ENCODE data around the gene POLR1H. TPM values are rescaled to one million over a fixed set of nuclear protein-coding genes. Genes with fewer than 3 reads are reported as not detected.

The POLR1H gene
- total RNA-seq, 2 experiments from 2014 or later, result 69.4 to 73.2 TPM

DNA sequence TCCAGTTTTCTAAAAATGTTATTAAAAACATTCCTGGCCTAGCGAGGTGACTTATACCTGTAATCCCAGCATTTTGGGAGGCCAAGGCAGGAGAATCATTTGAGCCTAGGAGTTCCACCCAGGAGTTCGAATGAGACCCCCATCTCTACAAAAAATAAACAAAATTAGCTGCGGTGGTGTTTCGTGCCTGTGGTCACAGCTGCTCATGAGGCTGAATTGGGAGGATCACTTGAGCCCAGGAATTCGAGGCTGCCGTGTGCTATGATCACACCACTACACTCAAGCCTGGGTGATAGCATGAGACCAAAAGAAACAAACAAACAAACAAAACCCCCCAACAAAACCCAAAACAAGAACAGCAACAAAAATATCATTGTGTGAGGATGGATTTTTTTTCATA lies 19.8 kb upstream of the POLR1H start:
- no peaks in the 10 kb centered on the region for H3K27me3 Mint-ChIP-seq
- peaks cover 8% of the 10 kb centered on the region for H3K4me1 Mint-ChIP-seq (ENCODE audit: low read depth)
- H3K27ac Mint-ChIP-seq, result no peak overlapping the region
- POLR2A ChIA-PET, result no interaction called here
- CTCF ChIA-PET, result no interaction called here
- H3K9me3 Mint-ChIP-seq, result no peaks in the 10 kb centered on the region
- peaks cover 4% of the 10 kb centered on the region for H3K36me3 Mint-ChIP-seq
- intact Hi-C loops (cut with micrococcal nuclease), result no loop called here
- no peak for DNase-seq
- no peak overlapping the region for H3K4me3 Mint-ChIP-seq

DNA sequence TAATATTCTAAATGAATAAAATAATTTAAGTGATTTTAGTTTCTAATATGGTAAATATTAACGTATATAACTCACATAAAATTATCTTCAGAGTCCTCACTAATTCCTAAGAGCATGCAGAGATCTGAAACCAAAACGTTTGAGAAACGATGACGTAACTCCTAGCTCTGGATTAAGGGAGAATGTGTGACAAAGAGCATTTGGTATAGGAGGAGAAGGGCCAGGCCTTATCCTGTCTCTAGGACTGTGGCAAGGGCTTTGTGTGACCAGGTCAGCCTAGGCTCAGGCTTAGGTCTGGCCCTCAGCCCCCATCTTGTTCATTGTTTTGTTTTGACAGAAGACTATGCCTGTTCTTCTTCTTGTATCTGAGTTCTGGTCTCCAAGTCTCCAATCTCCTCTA lies 19.2 kb upstream of the POLR1H start:
- DNase-seq, result no peak
- Mint-ChIP-seq H3K36me3 (peaks cover 4% of the 10 kb centered on the region), H3K4me3 (no peak overlapping the region), H3K27ac (no peak overlapping the region), H3K4me1 (ENCODE audit: low read depth) (peaks cover 8% of the 10 kb centered on the region), H3K27me3 (no peaks in the 10 kb centered on the region), H3K9me3 (no peaks in the 10 kb centered on the region)
- ChIA-PET POLR2A (no interaction called here), CTCF (no interaction called here)
- intact Hi-C loops (cut with micrococcal nuclease), result no loop called here

DNA sequence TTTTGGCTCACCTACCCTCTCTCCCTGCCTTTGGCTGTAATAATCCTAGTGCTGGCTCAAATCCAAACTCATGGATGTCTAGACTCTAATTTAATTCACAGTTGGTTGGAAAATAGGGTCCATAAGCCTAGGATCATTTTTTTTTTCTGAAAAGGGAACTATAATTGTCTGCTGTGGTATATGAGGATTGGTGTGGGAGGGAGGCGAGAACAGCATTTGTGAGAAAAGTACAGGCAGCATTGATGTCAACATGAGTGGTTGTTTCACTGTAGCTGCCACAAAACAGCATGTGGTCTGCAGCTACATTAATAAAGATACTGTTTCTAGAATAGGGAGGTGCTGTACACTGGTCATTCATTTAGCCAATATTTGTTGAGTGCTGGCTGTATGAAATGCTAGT lies 18.6 kb upstream of the POLR1H start:
- intact Hi-C loops (cut with micrococcal nuclease), result no loop called here
- ChIA-PET CTCF (no interaction called here), POLR2A (no interaction called here)
- peaks cover 4% of the 10 kb centered on the region for H3K36me3 Mint-ChIP-seq
- no peaks in the 10 kb centered on the region for H3K27me3 Mint-ChIP-seq
- no peak overlapping the region for H3K4me3 Mint-ChIP-seq
- H3K27ac Mint-ChIP-seq, result no peak overlapping the region
- no peaks in the 10 kb centered on the region for H3K9me3 Mint-ChIP-seq
- H3K4me1 Mint-ChIP-seq (ENCODE audit: low read depth), result peaks cover 13% of the 10 kb centered on the region
- DNase-seq, result no peak

DNA sequence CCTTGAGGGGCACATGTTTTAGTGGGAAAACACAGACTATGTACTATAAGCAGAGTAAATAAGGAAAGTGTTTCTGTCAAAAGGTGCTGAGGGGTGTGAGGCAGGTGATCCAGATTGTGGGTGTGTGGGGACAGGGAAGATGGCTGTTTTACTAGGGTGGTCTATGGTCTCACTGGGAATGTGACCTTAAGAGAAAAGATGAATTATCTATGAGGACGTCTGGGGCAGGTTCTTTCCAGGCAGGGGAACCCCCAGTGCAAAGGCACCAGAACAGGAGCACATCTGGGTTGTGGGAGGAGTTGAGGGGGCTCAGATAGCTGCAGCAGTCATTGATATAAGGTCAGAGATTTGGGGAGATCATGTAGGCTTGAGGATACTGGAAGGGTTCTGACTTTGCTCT lies 18.2 kb upstream of the POLR1H start:
- intact Hi-C loops (cut with micrococcal nuclease), result no loop called here
- no peak overlapping the region for H3K27ac Mint-ChIP-seq
- peaks cover 14% of the 10 kb centered on the region for H3K4me1 Mint-ChIP-seq (ENCODE audit: low read depth)
- CTCF ChIA-PET, result no interaction called here
- no peak overlapping the region for H3K4me3 Mint-ChIP-seq
- no peaks in the 10 kb centered on the region for H3K27me3 Mint-ChIP-seq
- no peak for DNase-seq
- peaks cover 4% of the 10 kb centered on the region for H3K36me3 Mint-ChIP-seq
- no peaks in the 10 kb centered on the region for H3K9me3 Mint-ChIP-seq
- POLR2A ChIA-PET, result no interaction called here

DNA sequence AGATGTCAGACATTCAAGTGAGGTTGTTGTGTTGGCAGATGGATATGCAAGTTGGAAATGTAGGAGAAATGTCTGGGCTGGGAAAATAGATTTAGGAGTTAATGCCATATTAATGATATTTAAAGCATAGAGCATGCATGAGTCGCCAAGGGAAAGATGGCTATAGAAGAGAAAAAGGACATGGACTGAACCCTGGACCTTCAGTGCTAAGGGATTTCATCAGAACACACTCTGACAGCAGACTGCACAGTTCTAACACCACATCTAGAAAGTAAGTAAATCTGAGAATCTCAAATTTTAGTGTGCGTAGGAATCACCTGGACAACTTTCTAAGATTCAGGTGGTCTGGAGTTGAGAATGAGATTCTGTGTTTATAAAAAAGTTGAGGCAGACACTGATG lies 17.3 kb upstream of the POLR1H start:
- no peak overlapping the region for H3K27ac Mint-ChIP-seq
- no peak for DNase-seq
- intact Hi-C loops (cut with micrococcal nuclease), result no loop called here
- no peaks in the 10 kb centered on the region for H3K9me3 Mint-ChIP-seq
- H3K27me3 Mint-ChIP-seq, result no peaks in the 10 kb centered on the region
- peaks cover 4% of the 10 kb centered on the region for H3K36me3 Mint-ChIP-seq
- ChIA-PET POLR2A (no interaction called here), CTCF (no interaction called here)
- no peak overlapping the region for H3K4me3 Mint-ChIP-seq
- H3K4me1 Mint-ChIP-seq (ENCODE audit: low read depth), result peaks cover 14% of the 10 kb centered on the region

DNA sequence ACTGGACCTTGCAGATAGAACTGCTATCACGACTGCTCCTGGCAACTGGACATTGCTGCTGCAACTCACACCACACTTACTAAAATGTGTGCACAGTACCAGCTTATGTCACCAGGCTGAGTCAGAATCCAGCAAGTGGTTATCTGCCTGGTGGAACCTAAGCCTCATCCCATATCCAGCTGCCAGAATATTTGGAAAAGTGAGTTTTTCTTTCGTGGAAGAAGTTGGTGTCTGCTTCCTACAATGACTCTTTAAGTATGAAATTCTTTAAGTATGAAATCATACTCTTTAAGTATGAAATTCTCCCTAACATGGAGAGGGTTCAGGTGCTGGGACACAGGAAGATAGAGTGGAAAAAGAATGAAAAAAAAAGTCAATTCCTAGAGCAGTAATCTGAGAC lies 16.4 kb upstream of the POLR1H start:
- Mint-ChIP-seq H3K9me3 (no peaks in the 10 kb centered on the region), H3K36me3 (peaks cover 4% of the 10 kb centered on the region), H3K27ac (no peak overlapping the region), H3K27me3 (no peaks in the 10 kb centered on the region), H3K4me1 (ENCODE audit: low read depth) (peaks cover 14% of the 10 kb centered on the region), H3K4me3 (no peak overlapping the region)
- ChIA-PET POLR2A (no interaction called here), CTCF (no interaction called here)
- no peak for DNase-seq
- intact Hi-C loops (cut with micrococcal nuclease), result no loop called here

DNA sequence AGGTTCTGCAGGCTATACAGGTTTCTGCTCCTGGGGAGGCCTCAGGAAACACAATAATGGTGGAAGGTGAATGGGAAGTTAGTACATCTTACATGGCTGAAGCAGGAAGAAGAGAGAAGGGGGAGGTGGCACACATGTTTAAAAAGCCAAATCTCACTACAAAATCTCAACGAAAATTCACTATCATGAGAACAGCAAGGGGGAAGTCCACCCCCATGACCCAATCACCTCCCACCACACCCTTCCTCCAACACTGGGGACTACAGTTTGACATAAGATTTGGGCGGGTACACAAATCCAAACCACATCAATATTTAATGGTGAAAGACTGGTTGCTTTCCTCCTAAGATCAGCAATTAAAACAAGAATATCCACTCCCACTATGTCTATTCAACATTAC lies 13.8 kb upstream of the POLR1H start:
- ChIA-PET CTCF (interaction anchor here (1.6 kb wide), 1 partner anchor 84 kb away, joined by 3 read pairs; no protein-coding TSS in a partner anchor), POLR2A (interaction anchor here (0.5 to 0.6 kb wide), 2 partner anchors 19 to 939 kb away, joined by 3 read pairs; partner anchors contain the start of genes OR2J3 and PPP1R11)
- H3K27me3 Mint-ChIP-seq, result no peaks in the 10 kb centered on the region

DNA sequence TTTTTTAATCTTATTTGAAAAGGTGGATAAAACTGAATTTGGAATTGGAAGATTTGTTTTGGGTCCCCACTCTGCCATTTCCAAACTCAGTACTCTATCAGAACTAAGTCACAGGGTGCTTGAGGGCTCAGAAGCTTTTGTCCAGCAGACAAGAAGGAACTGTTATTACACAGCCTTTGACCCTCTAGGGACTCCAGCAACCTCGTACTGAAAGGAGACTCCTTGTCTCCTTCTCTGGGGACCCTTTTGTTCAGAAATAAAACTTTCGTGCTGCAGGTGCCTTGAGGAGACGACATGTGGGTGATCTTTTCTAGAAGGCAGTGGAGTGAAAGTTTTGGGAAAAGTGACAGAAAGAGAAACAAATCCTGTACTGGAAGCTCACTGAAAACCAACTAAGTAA lies 7.4 kb upstream of the POLR1H start:
- intact Hi-C loops (cut with micrococcal nuclease), result no loop called here
- H3K4me3 Mint-ChIP-seq, result no peak overlapping the region
- H3K9me3 Mint-ChIP-seq, result no peaks in the 10 kb centered on the region
- POLR2A ChIA-PET, result interaction anchor here (0.7 to 1.1 kb wide), 2 partner anchors 12 to 36 kb away, joined by 3 read pairs; no protein-coding TSS in a partner anchor
- no peaks in the 10 kb centered on the region for H3K4me1 Mint-ChIP-seq (ENCODE audit: low read depth)
- no peaks in the 10 kb centered on the region for H3K27me3 Mint-ChIP-seq
- H3K36me3 Mint-ChIP-seq, result peaks cover 16% of the 10 kb centered on the region
- DNase-seq, result no peak
- CTCF ChIA-PET, result interaction anchor here (1.6 kb wide), 1 partner anchor 77 kb away, joined by 5 read pairs; no protein-coding TSS in a partner anchor
- H3K27ac Mint-ChIP-seq, result no peak overlapping the region

More for the DNA sequence above, 13.8 kb upstream of the POLR1H start:
- peaks cover 9% of the 10 kb centered on the region for H3K36me3 Mint-ChIP-seq
- peaks cover 13% of the 10 kb centered on the region for H3K4me1 Mint-ChIP-seq (ENCODE audit: low read depth)
- DNase-seq, result no peak
- no peaks in the 10 kb centered on the region for H3K9me3 Mint-ChIP-seq
- no peak overlapping the region for H3K4me3 Mint-ChIP-seq
- no peak overlapping the region for H3K27ac Mint-ChIP-seq
- intact Hi-C loops (cut with micrococcal nuclease), result no loop called here

DNA sequence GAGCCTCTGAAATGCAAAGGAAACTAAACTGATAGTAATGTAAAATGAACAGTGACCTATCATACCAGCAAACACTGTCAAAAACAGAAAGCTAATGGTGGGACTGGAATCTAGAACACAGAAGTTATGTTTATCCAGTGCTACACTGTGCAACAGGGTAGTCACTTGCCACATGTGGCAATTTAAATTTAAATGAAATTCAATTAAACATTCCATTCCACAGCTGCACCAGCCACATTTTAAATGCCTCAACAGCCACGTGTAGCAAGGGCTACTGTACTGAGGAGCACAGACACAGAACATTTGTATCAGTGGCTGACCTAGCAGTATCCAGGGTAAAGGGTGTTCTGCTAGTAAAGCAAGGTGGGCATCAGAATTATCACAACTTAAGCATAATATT lies 5.6 kb upstream of the POLR1H start:
- Mint-ChIP-seq H3K36me3 (peaks cover 16% of the 10 kb centered on the region), H3K4me3 (no peak overlapping the region), H3K27ac (no peak overlapping the region), H3K9me3 (no peaks in the 10 kb centered on the region), H3K27me3 (no peaks in the 10 kb centered on the region), H3K4me1 (ENCODE audit: low read depth) (peaks cover 8% of the 10 kb centered on the region)
- intact Hi-C loops (cut with micrococcal nuclease), result no loop called here
- ChIA-PET CTCF (interaction anchor here (0.7 kb wide), 1 partner anchor 207 kb away, joined by 3 read pairs; no protein-coding TSS in a partner anchor), POLR2A (no interaction called here)
- DNase-seq, result no peak

DNA sequence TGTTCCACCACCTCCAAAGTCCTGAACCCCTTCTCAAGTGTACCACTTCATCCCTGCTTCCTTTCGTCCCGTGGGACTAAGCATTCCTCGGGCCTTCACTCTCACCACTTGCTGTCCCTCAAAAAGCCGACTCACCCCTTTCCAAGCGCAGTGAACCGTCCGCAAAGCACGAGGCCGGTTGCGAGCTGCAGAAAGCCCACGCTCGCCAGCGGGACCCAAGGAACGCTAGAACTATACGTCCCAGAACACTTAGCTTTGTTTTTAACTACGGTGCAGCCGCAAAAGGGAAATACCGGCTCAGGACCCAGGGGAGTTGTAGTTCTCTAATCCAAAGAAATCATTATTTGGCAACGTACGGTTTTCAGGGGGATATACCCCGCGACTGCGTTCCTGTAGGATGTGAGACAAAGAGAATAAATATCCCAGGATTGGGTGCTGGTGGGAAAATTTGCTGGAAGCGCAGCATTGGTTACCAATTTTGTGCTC lies 416 bp upstream of the POLR1H start:
- peak overlapping the region; percentile 99 for H3K27ac Mint-ChIP-seq
- H3K36me3 Mint-ChIP-seq, result peaks cover 27% of the 10 kb centered on the region
- no peaks in the 10 kb centered on the region for H3K27me3 Mint-ChIP-seq
- H3K9me3 Mint-ChIP-seq, result peaks cover 6% of the 10 kb centered on the region
- DNase-seq, result peak; percentile 49
- H3K4me1 Mint-ChIP-seq (ENCODE audit: low read depth), result peaks cover 29% of the 10 kb centered on the region
- ChIA-PET CTCF (interaction anchor here (1.1 to 5.7 kb wide), 5 partner anchors 42 to 407 kb away, joined by 3 to 28 read pairs (median 11); no protein-coding TSS in a partner anchor), POLR2A (interaction anchor here (0.7 to 2.2 kb wide), 5 partner anchors 9 to 309 kb away, joined by 3 to 9 read pairs (median 3); partner anchors contain the start of gene TRIM26)
- intact Hi-C loops (cut with micrococcal nuclease), result loop anchor here (2.0 to 5.0 kb wide), 2 partner anchors 118 to 338 kb away; partner anchors contain the start of genes HLA-A and HLA-F
- H3K4me3 Mint-ChIP-seq, result peak overlapping the region; percentile 99

DNA sequence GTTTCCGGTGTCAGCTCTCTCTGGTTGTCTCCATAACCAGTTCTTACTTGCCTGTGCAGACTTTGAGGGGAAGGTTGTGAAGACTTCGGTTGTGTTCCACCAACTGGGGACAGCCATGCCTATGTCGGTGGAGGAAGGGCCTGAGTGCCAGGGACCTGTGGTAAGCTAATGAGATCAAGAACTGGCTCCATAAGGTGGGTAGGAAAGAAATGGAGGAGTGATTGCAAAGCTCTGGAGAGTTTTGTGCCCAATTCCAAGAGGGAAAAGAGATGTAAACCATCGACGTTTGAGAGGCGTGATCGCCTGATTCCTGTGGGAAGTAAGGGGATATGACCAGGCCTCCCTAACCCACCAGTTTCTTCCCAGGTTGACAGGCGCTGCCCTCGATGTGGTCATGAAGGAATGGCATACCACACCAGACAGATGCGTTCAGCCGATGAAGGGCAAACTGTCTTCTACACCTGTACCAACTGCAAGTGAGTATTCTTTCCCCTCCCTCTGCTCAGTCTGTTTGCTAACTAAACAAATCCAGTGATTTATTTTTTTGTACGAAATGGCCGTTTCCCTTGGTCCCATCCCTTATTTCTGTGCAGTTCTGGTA lies 893 bp downstream of the POLR1H start:
- intact Hi-C loops (cut with micrococcal nuclease), result loop anchor here (2.0 to 5.0 kb wide), 2 partner anchors 119 to 340 kb away; partner anchors contain the start of genes HLA-A and HLA-F
- peak; percentile 67 for DNase-seq
- peaks cover 28% of the 10 kb centered on the region for H3K36me3 Mint-ChIP-seq
- H3K4me3 Mint-ChIP-seq, result peak overlapping the region; percentile 99
- H3K27me3 Mint-ChIP-seq, result no peaks in the 10 kb centered on the region
- ChIA-PET POLR2A (interaction anchor here (1.8 kb wide), 1 partner anchor 151 kb away, joined by 9 read pairs; the partner anchor contains the start of gene TRIM26), CTCF (interaction anchor here (1.1 to 5.7 kb wide), 3 partner anchors 12 to 70 kb away, joined by 3 to 28 read pairs (median 18); no protein-coding TSS in a partner anchor)
- peak overlapping the region; percentile 99 for H3K27ac Mint-ChIP-seq
- peaks cover 35% of the 10 kb centered on the region for H3K4me1 Mint-ChIP-seq (ENCODE audit: low read depth)
- peaks cover 6% of the 10 kb centered on the region for H3K9me3 Mint-ChIP-seq

DNA sequence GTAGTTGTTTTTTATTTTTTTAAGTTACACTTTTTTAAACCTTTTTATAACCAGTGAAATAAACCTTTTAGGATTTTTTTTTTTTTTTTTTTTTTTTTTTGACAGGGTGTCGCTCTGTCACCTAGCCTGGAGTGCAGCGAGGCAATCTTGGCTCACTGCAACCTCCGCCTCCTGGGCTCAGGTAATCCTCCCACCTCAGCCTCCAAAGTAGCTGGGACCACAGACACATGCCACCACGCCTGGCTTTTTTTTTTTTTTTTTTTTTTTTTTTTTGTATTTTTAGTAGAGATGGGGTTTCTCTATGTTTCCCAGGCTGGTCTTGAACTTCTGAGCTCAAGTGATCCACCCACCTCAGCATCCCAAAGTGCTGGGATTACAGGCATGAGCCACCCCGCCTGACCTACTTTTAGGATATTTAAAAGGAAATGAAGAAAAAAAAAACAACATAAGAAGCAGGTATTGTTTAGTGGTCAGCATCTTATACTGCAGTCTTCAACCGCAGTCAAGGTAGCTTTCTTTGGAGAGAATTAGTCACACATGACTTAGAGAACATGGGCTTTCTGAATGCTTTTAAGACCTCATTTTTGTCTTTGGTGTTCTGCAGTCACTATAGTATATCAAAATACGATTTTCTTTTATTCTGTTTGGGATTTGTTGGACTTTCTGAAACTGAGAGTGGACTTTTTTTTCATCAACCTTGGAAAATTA lies 1.6 kb downstream of the POLR1H start:
- peak overlapping the region; percentile 99 for H3K4me3 Mint-ChIP-seq
- peaks cover 24% of the 10 kb centered on the region for H3K36me3 Mint-ChIP-seq
- ChIA-PET CTCF (interaction anchor here (3.6 to 5.7 kb wide), 2 partner anchors 40 to 69 kb away, joined by 18 to 28 read pairs; no protein-coding TSS in a partner anchor), POLR2A (interaction anchor here (0.7 to 1.8 kb wide), 2 partner anchors 47 to 150 kb away, joined by 3 to 9 read pairs; partner anchors contain the start of gene TRIM26)
- peak; percentile 8 for DNase-seq
- intact Hi-C loops (cut with micrococcal nuclease), result loop anchor here (5.0 kb wide), 1 partner anchor 340 kb away; the partner anchor contains the start of gene HLA-F
- H3K4me1 Mint-ChIP-seq (ENCODE audit: low read depth), result peaks cover 38% of the 10 kb centered on the region
- H3K27ac Mint-ChIP-seq, result peak overlapping the region; percentile 99
- H3K9me3 Mint-ChIP-seq, result peaks cover 6% of the 10 kb centered on the region
- no peaks in the 10 kb centered on the region for H3K27me3 Mint-ChIP-seq
